A673 (cell line): ENCODE results near the gene MTCH1.

Experiments
- EZH2 ChIP-seq: fragments of 200-600 bp; sonication (generic); IDR thresholded peaks from 2 replicates; pipeline ENCODE4 v1.6.1; 2017; ENCODE audit warnings: borderline replicate concordance, low read depth, mild to moderate bottlenecking, mixed read lengths, antibody characterized with exemption, low read length; ENCODE audit not compliant: poor library complexity, severe bottlenecking
- TF ChIP-seq, protein P1 (sequence below): fragments of 300-800, 200-600 bp; sonication (generic); conservative IDR thresholded peaks from 2 replicates; pipeline ENCODE4 v1.5.1; 2017; ENCODE audit warnings: low read depth, mild to moderate bottlenecking, antibody characterized with exemption, low read length, moderate library complexity, mixed read lengths

DNA sequence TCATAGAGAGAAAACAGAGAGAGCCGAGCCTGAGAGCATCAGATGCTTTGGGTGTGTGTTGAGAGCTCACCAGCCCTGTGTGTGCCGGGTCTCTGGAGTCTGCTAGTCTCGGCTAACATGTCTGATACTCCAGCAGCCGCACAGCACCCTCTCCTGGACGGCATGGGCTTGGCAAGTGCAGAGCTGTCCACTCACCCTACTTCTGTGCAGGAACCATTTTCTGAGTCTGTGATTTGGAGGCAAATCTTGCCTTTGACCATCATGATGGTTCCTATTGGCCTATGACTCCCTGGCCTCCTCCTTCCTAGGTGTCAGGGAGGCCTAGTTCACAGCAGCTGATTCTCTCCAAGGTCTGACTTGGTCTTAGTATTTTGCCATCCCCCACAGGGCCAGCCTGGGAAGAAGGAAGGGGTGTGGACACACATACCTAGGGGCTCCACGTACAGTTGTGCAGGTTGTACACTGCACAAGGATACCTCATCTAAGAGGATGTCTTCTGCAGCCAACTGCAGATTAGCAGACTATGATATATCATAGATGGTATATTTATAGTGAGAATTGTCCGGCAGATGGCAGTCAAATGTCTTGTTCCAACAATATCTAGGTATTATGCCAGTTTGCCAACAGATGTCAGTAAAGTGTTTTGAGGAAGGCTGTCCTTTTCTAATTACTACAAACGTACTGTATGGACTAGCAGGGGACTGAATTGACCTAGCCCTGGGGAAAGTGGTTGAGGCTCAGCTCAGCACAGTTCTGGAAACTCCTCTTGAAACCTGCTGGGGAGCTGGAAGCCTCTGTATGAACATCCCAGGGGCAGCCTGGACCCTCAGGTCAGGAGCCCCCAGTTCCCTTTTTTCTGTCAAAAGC is 32.4 kb upstream of the MTCH1 start:
- TF ChIP-seq, protein P1, sequence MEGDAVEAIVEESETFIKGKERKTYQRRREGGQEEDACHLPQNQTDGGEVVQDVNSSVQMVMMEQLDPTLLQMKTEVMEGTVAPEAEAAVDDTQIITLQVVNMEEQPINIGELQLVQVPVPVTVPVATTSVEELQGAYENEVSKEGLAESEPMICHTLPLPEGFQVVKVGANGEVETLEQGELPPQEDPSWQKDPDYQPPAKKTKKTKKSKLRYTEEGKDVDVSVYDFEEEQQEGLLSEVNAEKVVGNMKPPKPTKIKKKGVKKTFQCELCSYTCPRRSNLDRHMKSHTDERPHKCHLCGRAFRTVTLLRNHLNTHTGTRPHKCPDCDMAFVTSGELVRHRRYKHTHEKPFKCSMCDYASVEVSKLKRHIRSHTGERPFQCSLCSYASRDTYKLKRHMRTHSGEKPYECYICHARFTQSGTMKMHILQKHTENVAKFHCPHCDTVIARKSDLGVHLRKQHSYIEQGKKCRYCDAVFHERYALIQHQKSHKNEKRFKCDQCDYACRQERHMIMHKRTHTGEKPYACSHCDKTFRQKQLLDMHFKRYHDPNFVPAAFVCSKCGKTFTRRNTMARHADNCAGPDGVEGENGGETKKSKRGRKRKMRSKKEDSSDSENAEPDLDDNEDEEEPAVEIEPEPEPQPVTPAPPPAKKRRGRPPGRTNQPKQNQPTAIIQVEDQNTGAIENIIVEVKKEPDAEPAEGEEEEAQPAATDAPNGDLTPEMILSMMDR, result peak; percentile 87
- TF ChIP-seq EZH2, result no peak
